ENCODE data around the gene AGTR1. TPM values are rescaled to one million over a fixed set of nuclear protein-coding genes. Genes with fewer than 3 reads are reported as not detected.

The AGTR1 gene
- total and polyA plus RNA-seq, 3 experiments from 2014 or later, result not detected

DNA sequence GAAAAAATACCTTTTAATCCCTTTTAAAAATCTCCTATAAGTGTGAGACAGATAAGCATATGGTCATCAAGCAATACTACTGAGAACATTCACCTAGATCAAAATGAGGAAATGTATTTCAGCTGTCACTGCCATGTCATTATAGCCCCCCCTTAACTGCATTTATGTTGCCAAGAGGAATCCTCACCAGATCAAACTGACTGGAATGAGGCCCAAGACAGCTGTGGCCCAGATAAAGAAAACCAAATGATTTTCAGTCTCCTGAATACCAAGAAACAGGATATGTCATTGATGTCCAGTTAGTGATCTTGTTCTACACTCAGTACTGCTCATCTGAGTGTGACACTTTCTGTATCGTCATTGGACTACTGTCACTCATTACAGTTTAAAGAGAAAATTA lies 94.8 kb downstream of the AGTR1 start:
- Mint-ChIP-seq H3K27me3 (no peaks in the 10 kb centered on the region), H3K9me3 (no peaks in the 10 kb centered on the region), H3K27ac (no peak overlapping the region), H3K36me3 (no peaks in the 10 kb centered on the region), H3K4me1 (no peaks in the 10 kb centered on the region), H3K4me3 (no peak overlapping the region)
- H3K4me1 ChIP-seq (ENCODE audit: insufficient read depth, low read length), result no peaks in the 10 kb centered on the region
- no peaks in the 10 kb centered on the region for H3K9me3 ChIP-seq (ENCODE audit: low read length)
- no peak for DNase-seq
- H3K27ac ChIP-seq (ENCODE audit: low read depth, low read length), result no peak overlapping the region
- no peak overlapping the region for H3K4me3 ChIP-seq (ENCODE audit: low read length)
- no peaks in the 10 kb centered on the region for H3K36me3 ChIP-seq (ENCODE audit: insufficient read depth, low read length)
- H3K27me3 ChIP-seq (ENCODE audit: insufficient read depth, low read length, poor library complexity, severe bottlenecking), result no peaks in the 10 kb centered on the region
- CTCF ChIA-PET, result no interaction called here
- POLR2A ChIA-PET, result no interaction called here

Other genes starting within 250 kb of the AGTR1 start
- not detected for gene CPB1, start 129.9 kb downstream of the AGTR1 start, total RNA-seq
- gene CPB1, start 129.9 kb downstream of the AGTR1 start, polyA plus RNA-seq, result not detected
- not detected for gene CPA3, start 167.4 kb downstream of the AGTR1 start, total RNA-seq
- gene CPA3, start 167.4 kb downstream of the AGTR1 start, polyA plus RNA-seq, result not detected